HG02759 (cell line): ENCODE results near the gene EHBP1L1.

Experiments
- ATAC-seq: cut with Tn5 transposase; IDR thresholded peaks from one replicate; pipeline ENCODE4 v1.9.1; 2021; ENCODE audit warnings: mild to moderate bottlenecking, moderate library complexity; ENCODE audit not compliant: unreplicated experiment

Gene EHBP1L1

GRCh38 chr11:65546217-65546958 lies 29.5 kb upstream of the EHBP1L1 start:
- peak; percentile 77 for ATAC-seq

GRCh38 chr11:65547446-65548125 lies 28.3 kb upstream of the EHBP1L1 start:
- ATAC-seq: no peak

- no peak for ATAC-seq
Measured at GRCh38 chr11:65548395-65548794, 27.5 kb upstream of the EHBP1L1 start.

GRCh38 chr11:65549096-65549495 lies 26.8 kb upstream of the EHBP1L1 start:
- no peak for ATAC-seq

- ATAC-seq: no peak
Measured at GRCh38 chr11:65551572-65552387, 24.1 kb upstream of the EHBP1L1 start.

- no peak for ATAC-seq
Measured at GRCh38 chr11:65552388-65552951, 23.4 kb upstream of the EHBP1L1 start.

GRCh38 chr11:65553301-65554001 lies 22.4 kb upstream of the EHBP1L1 start:
- ATAC-seq: no peak

GRCh38 chr11:65554057-65554818 lies 21.6 kb upstream of the EHBP1L1 start:
- no peak for ATAC-seq

GRCh38 chr11:65554842-65555430 lies 20.9 kb upstream of the EHBP1L1 start:
- no peak for ATAC-seq

- no peak for ATAC-seq
Measured at GRCh38 chr11:65555693-65556231, 20.1 kb upstream of the EHBP1L1 start.

GRCh38 chr11:65556470-65557279 lies 19.2 kb upstream of the EHBP1L1 start:
- ATAC-seq: no peak

GRCh38 chr11:65557280-65558001 lies 18.4 kb upstream of the EHBP1L1 start:
- no peak for ATAC-seq

GRCh38 chr11:65558002-65558929 lies 17.6 kb upstream of the EHBP1L1 start, which contains the start of gene LTBP3:
TSS of gene LTBP3 (minus strand) at chr11:65558359. CDS start at chr11:65557959, 400 bp downstream.
- no peak for ATAC-seq

GRCh38 chr11:65558930-65559509 lies 16.8 kb upstream of the EHBP1L1 start:
- ATAC-seq: no peak

GRCh38 chr11:65559535-65559934 lies 16.3 kb upstream of the EHBP1L1 start:
- ATAC-seq: no peak

GRCh38 chr11:65559951-65560537 lies 15.8 kb upstream of the EHBP1L1 start:
- ATAC-seq: no peak
